ENCODE results near the gene CAVIN4.

GRCh38 chr9:100619665-100620064 lies 41.8 kb downstream of the CAVIN4 start:
- TF ChIP-seq EZH2phosphoT487 (conservative IDR thresholded peaks at IDR 0.05; ENCODE audit: low read length), result no peak
- no peak for TF ChIP-seq CTCF (IDR thresholded peaks at IDR 0.05; ENCODE audit: insufficient read depth, low read length, poor library complexity, severe bottlenecking)

Data from SU-DHL-6 (cell line).